Daoy (cell line): ENCODE measurements around the gene STPG3. TPM values are rescaled to one million over a fixed set of nuclear protein-coding genes. Genes with fewer than 3 reads are reported as not detected.
"Not testable (repeated sequence)": the region's sequence is repeated elsewhere in the genome, so short reads cannot be mapped to it uniquely, and the experiment has no call there.

Experiments
- DNase-seq: peaks from one replicate; pipeline ENCODE4 v3.0.0-alpha.2; 2015; ENCODE audit warnings: low read depth
- total RNA-seq: library from RNA; depleted of rRNA; stranded (reverse); fragments of >200 nt; shearing (Covaris generic); gene quantifications from 2 replicates; pipeline ENCODE4 v1.2.3, GENCODE V29; 2014

STPG3 gene
- total RNA-seq, 1 experiment from 2014 or later, result not detected

- no peak for DNase-seq
Measured at GRCh38 chr9:137233143-137233980, 17.7 kb upstream of the STPG3 start.

- no peak for DNase-seq
Measured at GRCh38 chr9:137234055-137234697, 16.9 kb upstream of the STPG3 start.

- DNase-seq, result no peak
Measured at GRCh38 chr9:137234758-137235423, 16.2 kb upstream of the STPG3 start.

GRCh38 chr9:137235424-137236237, 15.5 kb upstream of the STPG3 start:
- DNase-seq, result no peak

- DNase-seq, result peak; percentile 91
Measured at GRCh38 chr9:137236238-137236935, 14.7 kb upstream of the STPG3 start.

- no peak for DNase-seq
Measured at GRCh38 chr9:137236936-137237421, 14.1 kb upstream of the STPG3 start.

- no peak for DNase-seq
Measured at GRCh38 chr9:137237759-137238726, 13.0 kb upstream of the STPG3 start.

GRCh38 chr9:137239541-137240200, 11.4 kb upstream of the STPG3 start:
- DNase-seq, result not testable (repeated sequence)

- DNase-seq, result peak; percentile 86
Measured at GRCh38 chr9:137240318-137240840, 10.7 kb upstream of the STPG3 start.

GRCh38 chr9:137240841-137241489, 10.1 kb upstream of the STPG3 start, which contains the start of gene TUBB4B:
TSS of gene TUBB4B (plus strand) at chr9:137241287. CDS start at chr9:137241361, 74 bp downstream.
- DNase-seq, result peak; percentile 100

GRCh38 chr9:137241490-137242268, 9.4 kb upstream of the STPG3 start:
- DNase-seq, result peak; percentile 78

- no peak for DNase-seq
Measured at GRCh38 chr9:137242269-137243203, 8.6 kb upstream of the STPG3 start.

- DNase-seq, result not testable (repeated sequence)
Measured at GRCh38 chr9:137243266-137243625, 7.8 kb upstream of the STPG3 start.

- no peak for DNase-seq
Measured at GRCh38 chr9:137243626-137244485, 7.2 kb upstream of the STPG3 start.
